Osteocyte (in vitro differentiated cells): ENCODE data around the gene FAM13A. TPM values are rescaled to one million over a fixed set of nuclear protein-coding genes. Genes with fewer than 3 reads are reported as not detected.

Source experiments
- DNase-seq: peaks from one replicate; pipeline ENCODE4 v3.0.0; 2021; ENCODE audit warnings: mixed read lengths; ENCODE audit not compliant: unreplicated experiment; ENCODE audit errors: extremely low spot score
- H3K27ac Mint-ChIP-seq: one replicate; pipeline ENCODE4 v1.8.0; 2021; ENCODE audit warnings: mild to moderate bottlenecking, mixed read lengths; ENCODE audit not compliant: unreplicated experiment
- H3K27me3 Mint-ChIP-seq: one replicate; pipeline ENCODE4 v1.8.0; 2021; ENCODE audit warnings: mixed read lengths; ENCODE audit not compliant: unreplicated experiment
- H3K36me3 Mint-ChIP-seq: one replicate; pipeline ENCODE4 v1.8.0; 2021; ENCODE audit warnings: mixed read lengths; ENCODE audit not compliant: unreplicated experiment
- H3K4me1 Mint-ChIP-seq: one replicate; pipeline ENCODE4 v1.8.0; 2021; ENCODE audit warnings: mixed read lengths; ENCODE audit not compliant: unreplicated experiment
- H3K4me3 Mint-ChIP-seq: one replicate; pipeline ENCODE4 v1.8.0; 2021; ENCODE audit warnings: mild to moderate bottlenecking, moderate library complexity, mixed read lengths; ENCODE audit not compliant: unreplicated experiment
- H3K9me3 Mint-ChIP-seq: one replicate; pipeline ENCODE4 v1.8.0; 2021; ENCODE audit warnings: mixed read lengths; ENCODE audit not compliant: unreplicated experiment
- CTCF ChIP-seq: fragments of 200-600 bp; sonication (generic); IDR thresholded peaks from 2 replicates; pipeline ENCODE4 v1.5.0; 2021; ENCODE audit warnings: antibody characterized with exemption, mild to moderate bottlenecking, moderate library complexity
- total RNA-seq: library from RNA; stranded (reverse); gene quantifications from 2 replicates; pipeline ENCODE4 v1.2.1, GENCODE V29; 2021

FAM13A gene
- total RNA-seq, 1 donor from 2014 or later, result 18.5 TPM

- no peak for DNase-seq
- TF ChIP-seq CTCF, result no peak
- no peak overlapping the region for H3K4me3 Mint-ChIP-seq
These were observed 347.0 kb downstream of the FAM13A start for GRCh38 chr4:88709989-88710388.

GRCh38 chr4:88706574-88706973 lies 350.4 kb downstream of the FAM13A start:
- no peaks in the 10 kb centered on the region for H3K27me3 Mint-ChIP-seq
- H3K4me3 Mint-ChIP-seq, result peak overlapping the region; percentile 12
- H3K27ac Mint-ChIP-seq, result peak overlapping the region; percentile 23

More at GRCh38 chr4:88709989-88710388, 347.0 kb downstream of the FAM13A start:
- H3K27me3 Mint-ChIP-seq, result no peaks in the 10 kb centered on the region
- peaks cover 14% of the 10 kb centered on the region for H3K4me1 Mint-ChIP-seq
- H3K27ac Mint-ChIP-seq, result no peak overlapping the region
- H3K36me3 Mint-ChIP-seq, result peaks cover 29% of the 10 kb centered on the region
- peaks cover 21% of the 10 kb centered on the region for H3K9me3 Mint-ChIP-seq

GRCh38 chr4:88705805-88706492 lies 351.0 kb downstream of the FAM13A start:
- TF ChIP-seq CTCF, result no peak
- no peak for DNase-seq
- Mint-ChIP-seq H3K4me3 (no peak overlapping the region), H3K27me3 (no peaks in the 10 kb centered on the region), H3K27ac (no peak overlapping the region), H3K9me3 (no peaks in the 10 kb centered on the region), H3K4me1 (peaks cover 14% of the 10 kb centered on the region), H3K36me3 (peaks cover 12% of the 10 kb centered on the region)

More at GRCh38 chr4:88706574-88706973, 350.4 kb downstream of the FAM13A start:
- H3K9me3 Mint-ChIP-seq, result no peaks in the 10 kb centered on the region
- peaks cover 14% of the 10 kb centered on the region for H3K4me1 Mint-ChIP-seq
- TF ChIP-seq CTCF, result peak; percentile 77
- DNase-seq, result no peak
- peaks cover 12% of the 10 kb centered on the region for H3K36me3 Mint-ChIP-seq

- Mint-ChIP-seq H3K27ac (no peak overlapping the region), H3K9me3 (no peaks in the 10 kb centered on the region), H3K36me3 (peaks cover 12% of the 10 kb centered on the region), H3K27me3 (no peaks in the 10 kb centered on the region), H3K4me3 (no peak overlapping the region), H3K4me1 (peaks cover 14% of the 10 kb centered on the region)
- no peak for DNase-seq
- no peak for TF ChIP-seq CTCF
These were observed 351.8 kb downstream of the FAM13A start for GRCh38 chr4:88705223-88705622.

- H3K36me3 Mint-ChIP-seq, result peaks cover 7% of the 10 kb centered on the region
- no peaks in the 10 kb centered on the region for H3K27me3 Mint-ChIP-seq
These were observed 354.2 kb downstream of the FAM13A start for GRCh38 chr4:88702782-88703181.

More at GRCh38 chr4:88702782-88703181, 354.2 kb downstream of the FAM13A start:
- H3K4me1 Mint-ChIP-seq, result peaks cover 15% of the 10 kb centered on the region
- no peaks in the 10 kb centered on the region for H3K9me3 Mint-ChIP-seq
- DNase-seq, result no peak
- no peak overlapping the region for H3K4me3 Mint-ChIP-seq
- no peak for TF ChIP-seq CTCF
- H3K27ac Mint-ChIP-seq, result no peak overlapping the region
